Progenitor cell of endocrine pancreas (in vitro differentiated cells): Measurements from ENCODE around the gene AMELX. TPM values are rescaled to one million over a fixed set of nuclear protein-coding genes. Genes with fewer than 3 reads are reported as not detected.

Experiments used
- DNase-seq: peaks from one replicate; pipeline ENCODE4 v3.0.0; 2021; ENCODE audit warnings: low spot score; ENCODE audit not compliant: unreplicated experiment
- H3K27ac Mint-ChIP-seq: 2 replicates; pipeline ENCODE4 v1.8.0; 2021; ENCODE audit warnings: mild to moderate bottlenecking, moderate library complexity, mixed read lengths
- H3K27me3 Mint-ChIP-seq: 2 replicates; pipeline ENCODE4 v1.8.0; 2021; ENCODE audit warnings: mixed read lengths
- H3K36me3 Mint-ChIP-seq: 2 replicates; pipeline ENCODE4 v1.8.0; 2022; ENCODE audit warnings: mixed read lengths; ENCODE audit not compliant: insufficient read depth
- H3K4me1 Mint-ChIP-seq: 2 replicates; pipeline ENCODE4 v1.8.0; 2021; ENCODE audit warnings: low read depth, mixed read lengths
- H3K4me3 Mint-ChIP-seq: 2 replicates; pipeline ENCODE4 v1.8.0; 2021; ENCODE audit warnings: low read depth, mild to moderate bottlenecking, moderate library complexity, mixed read lengths
- H3K9me3 Mint-ChIP-seq: 2 replicates; pipeline ENCODE4 v1.8.0; 2021; ENCODE audit warnings: low read depth, mixed read lengths
- CTCF ChIP-seq: fragments of 200-600 bp; sonication (generic); IDR thresholded peaks from one replicate; pipeline ENCODE4 v1.5.0; 2021; ENCODE audit warnings: antibody characterized with exemption, mild to moderate bottlenecking; ENCODE audit not compliant: unreplicated experiment
- total RNA-seq: library from RNA; stranded (reverse); gene quantifications from 2 replicates; pipeline ENCODE4 v1.2.1, GENCODE V29; 2021

The AMELX gene
- total RNA-seq, 1 donor from 2014 or later: not detected

GRCh38 chrX:11334165-11334564 lies 41.0 kb downstream of the AMELX start:
- Mint-ChIP-seq H3K4me1 (peaks cover 18% of the 10 kb centered on the region), H3K27ac (no peak overlapping the region), H3K36me3 (peaks cover under 1% of the 10 kb centered on the region)

GRCh38 chrX:11336201-11336600 lies 43.0 kb downstream of the AMELX start:
- no peak overlapping the region for H3K27ac Mint-ChIP-seq
- no peaks in the 10 kb centered on the region for H3K27me3 Mint-ChIP-seq
- H3K4me3 Mint-ChIP-seq: no peak overlapping the region
- H3K36me3 Mint-ChIP-seq: peaks cover 2% of the 10 kb centered on the region
- TF ChIP-seq CTCF: no peak
- DNase-seq: no peak
- peaks cover 12% of the 10 kb centered on the region for H3K4me1 Mint-ChIP-seq
- H3K9me3 Mint-ChIP-seq: peaks cover 31% of the 10 kb centered on the region

More at GRCh38 chrX:11334165-11334564, 41.0 kb downstream of the AMELX start:
- H3K4me3 Mint-ChIP-seq: no peak overlapping the region
- DNase-seq: no peak
- peaks cover 19% of the 10 kb centered on the region for H3K9me3 Mint-ChIP-seq
- no peaks in the 10 kb centered on the region for H3K27me3 Mint-ChIP-seq
- no peak for TF ChIP-seq CTCF

- Mint-ChIP-seq H3K27me3 (no peaks in the 10 kb centered on the region), H3K4me1 (peaks cover 3% of the 10 kb centered on the region), H3K9me3 (peaks cover 31% of the 10 kb centered on the region), H3K36me3 (peaks cover 2% of the 10 kb centered on the region), H3K27ac (no peak overlapping the region), H3K4me3 (no peak overlapping the region)
- no peak for DNase-seq
- no peak for TF ChIP-seq CTCF
Measured at GRCh38 chrX:11337292-11338009, 44.2 kb downstream of the AMELX start.

GRCh38 chrX:11341274-11342201 lies 48.3 kb downstream of the AMELX start:
- no peak for TF ChIP-seq CTCF
- H3K27ac Mint-ChIP-seq: no peak overlapping the region
- no peak for DNase-seq
- peaks cover 3% of the 10 kb centered on the region for H3K4me1 Mint-ChIP-seq
- H3K9me3 Mint-ChIP-seq: peaks cover 23% of the 10 kb centered on the region
- peaks cover 2% of the 10 kb centered on the region for H3K36me3 Mint-ChIP-seq
- no peaks in the 10 kb centered on the region for H3K27me3 Mint-ChIP-seq
- no peak overlapping the region for H3K4me3 Mint-ChIP-seq

- H3K27me3 Mint-ChIP-seq: no peaks in the 10 kb centered on the region
- peaks cover 2% of the 10 kb centered on the region for H3K36me3 Mint-ChIP-seq
- no peak for DNase-seq
- H3K9me3 Mint-ChIP-seq: peaks cover 23% of the 10 kb centered on the region
- H3K27ac Mint-ChIP-seq: no peak overlapping the region
- no peak for TF ChIP-seq CTCF
- no peak overlapping the region for H3K4me3 Mint-ChIP-seq
- peaks cover 3% of the 10 kb centered on the region for H3K4me1 Mint-ChIP-seq
Measured at GRCh38 chrX:11342673-11343072, 49.5 kb downstream of the AMELX start.
